Measurements from ENCODE around the gene PHKG1.
"Not testable (repeated sequence)": the region's sequence is repeated elsewhere in the genome, so short reads cannot be mapped to it uniquely, and the experiment has no call there.

The PHKG1 gene

GRCh38 chr7:56092789-56093531 lies at the start of gene PHKG1:
Gene PHKG1 (minus strand): TSS chr7:56092952. CDS start chr7:56088941, 4,011 bp downstream.
- DNase-seq (ENCODE audit: low read depth) = no peak

GRCh38 chr7:56131062-56131461 lies 38.3 kb upstream of the PHKG1 start:
- DNase-seq (ENCODE audit: low read depth) = not testable (repeated sequence)

DNA sequence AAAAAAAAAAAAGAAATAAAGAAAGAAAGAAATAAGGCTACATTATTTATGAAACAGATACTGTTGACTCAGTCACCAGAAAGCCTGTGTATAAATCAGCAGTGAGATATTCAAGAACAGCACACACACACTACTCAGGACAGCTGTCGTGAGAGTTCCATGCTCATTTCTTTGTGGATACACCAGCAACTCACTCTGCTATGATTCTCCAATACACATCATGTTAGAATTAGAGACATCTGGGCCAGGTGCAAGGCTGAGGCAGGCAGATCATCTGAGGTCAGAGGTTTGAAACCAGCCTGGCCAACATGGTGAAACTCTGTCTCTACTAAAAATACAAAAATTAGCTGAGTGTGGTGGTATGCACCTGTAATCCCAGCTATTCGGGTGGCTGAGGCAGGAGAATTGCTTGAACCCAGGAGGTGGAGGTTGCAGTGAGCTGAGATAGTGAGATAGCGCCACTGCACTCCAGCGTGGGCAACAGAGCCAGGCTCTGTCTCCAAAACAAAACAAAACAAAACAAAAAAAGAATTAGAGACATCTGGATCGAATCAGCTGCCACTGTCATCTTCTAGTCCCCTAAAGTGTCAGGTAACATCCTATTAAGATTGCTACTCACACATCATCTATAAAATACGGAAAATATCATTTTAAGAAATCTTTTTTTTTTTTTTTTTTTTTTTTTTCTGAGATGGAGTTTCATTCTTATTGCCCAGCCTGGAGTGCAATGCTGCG lies 34.7 kb upstream of the PHKG1 start:
- no peak for DNase-seq (ENCODE audit: low read depth)

DNA sequence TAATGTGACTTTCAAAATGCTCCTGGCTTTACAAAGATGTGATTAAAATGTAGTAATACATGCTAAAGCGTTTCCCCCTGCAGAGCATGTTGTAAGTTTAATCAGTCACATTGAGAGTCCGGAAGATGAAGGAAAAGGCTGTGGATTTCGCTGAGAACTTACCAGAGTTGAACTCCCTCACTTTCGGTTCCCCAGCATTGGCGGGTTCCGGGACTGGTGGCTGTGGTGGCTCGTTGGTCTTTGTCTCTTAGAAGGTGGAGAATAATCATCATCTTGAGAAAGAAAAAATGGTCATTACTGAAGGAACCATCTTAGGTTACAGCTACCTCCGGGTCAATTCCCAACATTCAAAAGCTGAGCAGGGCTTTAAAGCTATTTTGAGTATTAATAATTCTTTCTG lies 33.1 kb upstream of the PHKG1 start:
- DNase-seq (ENCODE audit: low read depth) = no peak

DNA sequence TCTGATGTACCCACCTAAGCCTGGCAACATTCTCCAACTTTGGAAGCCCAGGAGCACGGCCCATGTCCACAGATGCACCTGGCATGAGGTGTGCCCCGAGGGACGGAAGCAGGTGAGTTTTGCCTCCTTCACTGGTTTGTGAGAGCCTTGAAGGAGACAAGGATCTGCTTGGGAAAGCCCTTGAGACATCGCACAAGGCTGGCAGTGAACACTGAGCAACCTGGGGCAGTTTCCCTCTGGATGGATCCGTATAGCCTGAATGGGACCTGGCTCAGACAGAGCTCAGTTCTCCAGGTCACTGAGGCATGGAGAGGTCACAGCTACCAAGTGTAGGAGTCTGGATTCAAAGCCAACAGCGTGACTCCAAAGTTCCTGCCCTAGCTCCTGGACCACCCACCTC lies 32.2 kb upstream of the PHKG1 start:
- no peak for DNase-seq (ENCODE audit: low read depth)

GRCh38 chr7:56121440-56121839 lies 28.7 kb upstream of the PHKG1 start:
- DNase-seq (ENCODE audit: low read depth) = no peak

GRCh38 chr7:56115852-56116538 lies 23.2 kb upstream of the PHKG1 start, which contains the start of gene NUPR2:
Gene NUPR2 (minus strand): TSS chr7:56116417. CDS start chr7:56116314, 103 bp downstream.
- no peak for DNase-seq (ENCODE audit: low read depth)

DNA sequence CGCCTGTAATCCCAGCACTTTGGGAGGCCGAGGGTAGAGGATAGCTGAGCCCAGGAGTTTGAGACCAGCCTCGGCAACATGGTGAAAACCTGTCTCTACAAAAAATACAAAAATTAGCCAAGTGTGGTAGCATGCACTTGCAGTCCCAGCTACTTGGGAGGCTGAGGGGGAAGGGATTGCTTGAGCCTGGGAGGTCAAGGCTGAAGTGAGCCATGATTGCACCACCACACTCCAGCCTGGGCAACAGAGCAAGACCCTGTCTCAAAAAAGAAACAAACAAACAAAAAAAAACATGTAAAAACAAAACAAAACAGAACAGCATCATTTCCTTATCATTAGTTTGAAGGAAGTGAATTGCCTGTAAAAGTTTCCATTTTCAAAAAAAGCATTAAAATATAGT lies 19.5 kb upstream of the PHKG1 start:
- DNase-seq (ENCODE audit: low read depth) = not testable (repeated sequence)

DNA sequence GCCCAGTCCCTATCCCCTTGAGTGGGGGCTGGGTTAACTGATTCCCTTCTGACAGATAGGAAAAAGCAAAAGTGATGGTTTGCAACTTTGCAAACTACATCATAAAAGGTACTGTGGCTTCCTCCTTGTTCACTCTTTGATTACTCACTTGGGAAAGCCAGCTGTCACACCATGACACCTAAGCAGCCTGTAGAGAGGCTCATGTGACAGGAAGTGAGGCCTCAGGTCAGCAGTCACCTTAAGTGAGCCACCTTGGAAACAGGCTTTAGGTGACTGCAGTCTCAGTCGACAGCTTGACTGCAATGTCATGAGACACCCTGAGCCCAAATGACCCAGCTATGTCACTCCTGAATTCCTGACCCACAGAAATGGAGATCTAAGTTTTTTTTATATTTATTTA lies 17.9 kb upstream of the PHKG1 start:
- no peak for DNase-seq (ENCODE audit: low read depth)

- DNase-seq (ENCODE audit: low read depth) = no peak
Observed at GRCh38 chr7:56107954-56108258, 15.2 kb upstream of the PHKG1 start.

- DNase-seq (ENCODE audit: low read depth) = peak; percentile 97
Observed at GRCh38 chr7:56106108-56107073, 13.6 kb upstream of the PHKG1 start, which contains the start of gene CHCHD2. Gene CHCHD2 (minus strand): TSS chr7:56106476. CDS start chr7:56106413, 63 bp downstream.

DNA sequence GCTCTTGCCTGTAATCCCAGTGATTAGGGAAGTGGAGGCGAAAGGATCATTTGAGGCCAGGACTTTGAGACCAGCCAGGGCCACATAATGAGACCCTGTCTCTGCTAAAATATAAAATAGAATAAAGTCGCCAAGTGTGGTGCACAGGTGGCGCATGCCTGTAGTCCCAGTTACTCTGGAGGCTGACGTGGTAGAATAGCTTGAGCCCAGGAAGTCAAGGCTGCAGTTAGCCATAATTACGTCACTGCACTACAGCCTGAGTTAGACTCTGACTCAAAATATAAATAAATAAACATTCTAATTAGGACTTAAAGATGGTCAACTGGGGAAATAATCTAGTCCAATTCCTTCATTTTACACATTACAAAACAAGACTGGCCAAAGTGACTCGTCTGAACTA lies 12.8 kb upstream of the PHKG1 start:
- peak; percentile 65 for DNase-seq (ENCODE audit: low read depth)

DNA sequence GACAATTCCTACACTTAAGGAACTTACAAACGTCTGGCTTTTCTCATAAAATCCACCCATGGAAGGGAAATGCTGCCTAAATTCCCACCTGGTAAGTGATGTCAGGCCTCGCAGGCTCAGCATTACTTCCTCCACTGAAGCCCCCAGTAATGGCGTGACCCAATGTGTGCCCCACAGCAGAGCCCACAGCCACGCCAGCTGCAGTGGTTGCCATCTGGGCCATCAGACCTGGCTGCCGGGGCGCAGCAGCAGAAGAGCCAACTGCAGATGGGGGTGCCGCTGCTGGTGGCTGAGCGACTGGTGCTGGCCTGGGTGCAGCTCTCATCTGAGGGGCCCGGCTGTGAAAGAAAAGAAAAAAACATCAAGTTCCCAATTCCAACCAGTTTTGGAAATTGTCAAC lies 11.4 kb upstream of the PHKG1 start:
- DNase-seq (ENCODE audit: low read depth) = not testable (repeated sequence)

DNA sequence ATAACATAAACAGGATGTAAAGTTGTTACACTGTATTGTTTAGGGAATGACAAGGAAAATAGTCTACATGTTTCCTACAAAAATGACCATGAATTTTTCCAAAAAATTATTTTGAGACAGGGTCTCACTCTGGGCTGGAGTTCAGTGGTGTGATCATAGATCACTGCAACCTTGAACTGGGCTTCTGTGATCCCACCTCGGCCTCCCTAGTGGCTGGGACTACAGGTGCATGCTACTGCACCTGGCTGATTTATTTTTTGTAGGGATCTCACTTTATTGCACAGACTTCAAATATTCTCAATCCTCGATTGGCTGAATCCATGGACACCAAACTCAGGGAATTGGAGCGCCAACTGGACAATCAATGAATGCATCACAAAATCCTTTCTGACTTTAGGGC lies 6.9 kb upstream of the PHKG1 start:
- DNase-seq (ENCODE audit: low read depth) = no peak

DNA sequence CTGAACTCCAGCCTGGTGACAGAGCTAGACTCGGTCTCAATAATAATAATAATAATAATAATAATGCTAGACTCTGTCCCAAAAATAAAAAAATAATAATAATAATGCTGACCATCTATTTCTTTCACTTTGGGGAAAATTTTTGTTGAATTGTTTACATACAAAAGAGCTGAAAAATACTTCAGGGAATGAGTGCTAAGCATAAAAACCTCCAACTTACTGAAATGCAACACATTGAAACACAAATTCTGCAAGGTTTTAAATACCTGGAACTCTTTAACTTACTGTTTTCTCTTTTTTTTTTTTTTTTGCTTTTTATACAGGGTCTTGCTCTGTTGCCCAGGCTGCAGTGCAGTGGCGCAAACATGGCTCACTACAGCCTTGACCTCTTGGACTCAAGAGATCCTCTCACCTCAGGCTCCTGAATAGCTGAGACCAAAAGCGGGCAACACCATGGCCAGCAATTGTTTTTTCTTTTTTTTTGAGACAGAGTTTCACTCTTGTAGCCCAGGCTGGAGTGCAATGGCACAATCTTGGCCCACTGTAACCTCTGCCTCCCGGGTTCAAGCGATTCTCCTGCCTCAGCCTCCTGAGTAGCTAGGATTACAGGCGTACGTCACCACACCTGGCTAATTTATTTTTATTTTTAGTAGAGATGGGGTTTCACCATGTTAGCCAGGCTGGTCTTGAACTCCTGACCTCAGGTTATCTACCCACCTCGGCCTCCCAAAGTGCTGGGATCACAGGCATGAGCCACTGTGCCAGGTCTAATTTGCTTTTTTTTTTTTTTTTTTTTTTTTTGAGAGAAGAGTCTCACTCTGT lies 5.6 kb upstream of the PHKG1 start:
- not testable (repeated sequence) for DNase-seq (ENCODE audit: low read depth)

GRCh38 chr7:56097700-56098099 lies 4.9 kb upstream of the PHKG1 start:
- DNase-seq (ENCODE audit: low read depth) = no peak

GRCh38 chr7:56092388-56092787 lies 364 bp downstream of the PHKG1 start:
- DNase-seq (ENCODE audit: low read depth) = not testable (repeated sequence)

- no peak for DNase-seq (ENCODE audit: low read depth)
Observed at GRCh38 chr7:56091591-56091990, 1.2 kb downstream of the PHKG1 start.

DNA sequence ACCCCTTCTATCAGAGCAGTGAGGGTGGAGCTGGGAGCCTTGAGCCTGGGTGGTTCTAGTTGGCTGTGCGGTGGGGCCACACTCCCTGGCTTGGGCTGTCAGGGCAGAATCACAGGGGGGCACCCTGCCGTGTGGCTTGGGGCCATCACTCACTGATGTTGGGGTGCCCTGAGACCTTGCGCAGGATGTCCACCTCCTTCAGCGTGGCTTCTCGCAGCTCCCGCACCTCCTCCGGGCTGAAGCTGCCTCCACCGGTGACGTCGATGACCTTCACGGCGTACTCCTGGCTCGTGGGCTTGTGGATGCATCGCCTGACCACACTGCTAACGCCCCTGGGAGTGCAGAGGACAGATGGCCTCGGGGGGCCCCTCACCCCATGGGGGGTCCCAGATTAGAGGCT lies 5.3 kb downstream of the PHKG1 start:
- no peak for DNase-seq (ENCODE audit: low read depth)

- DNase-seq (ENCODE audit: low read depth) = no peak
Observed at GRCh38 chr7:56086761-56087160, 6.0 kb downstream of the PHKG1 start.

Data from non-pigmented ciliary epithelial cell (primary cell).